Neuronal stem cell (in vitro differentiated cells): ENCODE measurements around the gene TMEM242.

ENCODE experiments used
- DNase-seq: peaks from one replicate; pipeline ENCODE4 v3.0.0-alpha.2; 2013; ENCODE audit warnings: low spot score
- H2AFZ ChIP-seq: one replicate; pipeline ENCODE4 v1.6.1; 2013; ENCODE audit warnings: mild to moderate bottlenecking, low read length, inconsistent platforms
- H2AK5ac ChIP-seq: 2 replicates; pipeline ENCODE4 v1.6.1; 2013; ENCODE audit warnings: low read depth, mild to moderate bottlenecking, inconsistent platforms, low read length, moderate library complexity, mixed read lengths
- H2BK120ac ChIP-seq: 2 replicates; pipeline ENCODE4 v1.6.1; 2013; ENCODE audit warnings: low read depth, mild to moderate bottlenecking, inconsistent platforms, low read length, moderate library complexity, mixed read lengths
- H2BK12ac ChIP-seq: one replicate; pipeline ENCODE4 v1.6.1; 2013; ENCODE audit warnings: low read length, inconsistent platforms
- H2BK15ac ChIP-seq: 2 replicates; pipeline ENCODE4 v1.6.1; 2013; ENCODE audit warnings: mild to moderate bottlenecking, low read length, inconsistent platforms, mixed read lengths
- H2BK5ac ChIP-seq: one replicate; pipeline ENCODE4 v1.6.1; 2013; ENCODE audit warnings: inconsistent platforms, mild to moderate bottlenecking, low read length, moderate library complexity
- H3K14ac ChIP-seq: one replicate; pipeline ENCODE4 v1.6.1; 2013; ENCODE audit warnings: low read length, inconsistent platforms
- H3K18ac ChIP-seq: 2 replicates; pipeline ENCODE4 v1.6.1; 2013; ENCODE audit warnings: low read length, inconsistent platforms
- H3K23ac ChIP-seq: 2 replicates; pipeline ENCODE4 v1.6.1; 2013; ENCODE audit warnings: low read depth, mild to moderate bottlenecking, mixed read lengths, low read length, inconsistent platforms; ENCODE audit not compliant: poor library complexity
- H3K27ac ChIP-seq: replicated peaks from 3 replicates; pipeline ENCODE4 v1.5.1; 2013; ENCODE audit warnings: low read length, inconsistent platforms
- H3K27me3 ChIP-seq, 3 experiments: 2 replicates each; pipeline ENCODE4 v1.6.1; 2013; ENCODE audit warnings: low read length in 3 of 3, mild to moderate bottlenecking in 2 of 3, inconsistent platforms in 1 of 3, low read depth in 1 of 3, mixed read lengths in 1 of 3, moderate library complexity in 1 of 3; ENCODE audit not compliant: control insufficient read depth in 3 of 3, insufficient read depth in 3 of 3
- H3K36me3 ChIP-seq, 2 donors: replicated peaks in 1 of 2; 2 replicates each; pipeline ENCODE4 v1.6.1; 2013; ENCODE audit warnings: low read length in 2 of 2; ENCODE audit not compliant: control insufficient read depth in 2 of 2, insufficient read depth in 2 of 2
- H3K4ac ChIP-seq: 2 replicates; pipeline ENCODE4 v1.6.1; 2013; ENCODE audit warnings: inconsistent platforms, mild to moderate bottlenecking, low read length, moderate library complexity
- H3K4me1 ChIP-seq, 2 donors: 1 replicate in 1 of 2; 2 replicates in 1 of 2; pipeline ENCODE4 v1.6.1; 2013; ENCODE audit warnings: low read length in 2 of 2, low read depth in 1 of 2; ENCODE audit not compliant: control insufficient read depth in 2 of 2, insufficient read depth in 1 of 2
- H3K4me2 ChIP-seq: one replicate; pipeline ENCODE4 v1.6.1; 2013; ENCODE audit warnings: mild to moderate bottlenecking, low read length, inconsistent platforms; ENCODE audit not compliant: insufficient read depth, poor library complexity, severe bottlenecking
- H3K4me3 ChIP-seq, 2 donors: 2 replicates each; pipeline ENCODE4 v1.5.1; 2013; ENCODE audit warnings: low read length in 2 of 2, mild to moderate bottlenecking in 2 of 2, inconsistent platforms in 1 of 2, moderate library complexity in 1 of 2
- H3K79me1 ChIP-seq: one replicate; pipeline ENCODE4 v1.6.1; 2013; ENCODE audit warnings: low read depth, mild to moderate bottlenecking, inconsistent platforms, low read length, moderate library complexity
- H3K9ac ChIP-seq: one replicate; pipeline ENCODE4 v1.6.1; 2013; ENCODE audit warnings: mild to moderate bottlenecking, low read depth, low read length, inconsistent platforms; ENCODE audit not compliant: poor library complexity
- H3K9me3 ChIP-seq, 2 donors: replicated peaks in 1 of 2; 2 replicates each; pipeline versions ENCODE3 to v1.6.1; 2013; ENCODE audit warnings: low read length in 2 of 2, mild to moderate bottlenecking in 2 of 2, inconsistent platforms in 1 of 2, low read depth in 1 of 2, mixed read lengths in 1 of 2, moderate library complexity in 1 of 2; ENCODE audit not compliant: control insufficient read depth in 2 of 2, insufficient read depth in 1 of 2
- H4K8ac ChIP-seq: one replicate; pipeline ENCODE4 v1.6.1; 2013; ENCODE audit warnings: low read depth, mild to moderate bottlenecking, inconsistent platforms, low read length, moderate library complexity
- H4K91ac ChIP-seq: one replicate; pipeline ENCODE4 v1.6.1; 2013; ENCODE audit warnings: low read length, low read depth, mild to moderate bottlenecking, inconsistent platforms; ENCODE audit not compliant: poor library complexity
- WGBS, 2 donors: extraction: QIAGEN DNeasy Blood & Tissue Kit; methylation state at CpG; one replicate each; pipeline ENCODE4 v1.1.7; 2013; ENCODE audit warnings: missing lambda C conversion rate in 2 of 2, mixed read lengths in 1 of 2; ENCODE audit not compliant: insufficient read length in 2 of 2, insufficient replicate concordance in 1 of 2; ENCODE audit errors: extremely low coverage in 2 of 2; 5-methylcytosine and 5-hydroxymethylcytosine counted together

The TMEM242 gene

DNA sequence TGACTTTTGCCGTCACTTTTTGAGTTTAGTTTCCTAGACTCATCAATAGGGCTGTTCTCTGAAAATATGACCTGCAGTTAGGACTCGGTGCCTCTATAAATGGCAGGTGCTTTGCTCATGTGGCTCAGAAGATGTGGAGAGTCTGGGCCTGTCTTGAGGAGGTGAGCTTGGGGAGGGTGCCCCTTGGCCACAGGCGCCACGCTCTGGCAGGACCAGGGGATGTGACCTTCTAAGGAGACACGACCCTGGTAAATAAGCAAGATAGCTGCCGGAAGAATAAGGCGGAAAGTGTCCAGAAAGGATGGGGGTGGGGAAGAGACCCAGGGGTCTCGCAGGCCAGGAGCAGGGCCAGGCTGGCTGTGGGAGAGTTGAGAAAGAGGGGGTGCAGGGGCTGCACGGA is 46.6 kb downstream of the TMEM242 start:
- no peak overlapping the region for H3K4ac ChIP-seq
- H3K23ac ChIP-seq = no peak overlapping the region
- H4K91ac ChIP-seq = no peak overlapping the region
- H3K27ac ChIP-seq = no peak overlapping the region
- no peak overlapping the region for H3K4me3 ChIP-seq
- H3K4me1 ChIP-seq = peaks cover 0 to 11% of the 10 kb centered on the region in 2 donors
- no peaks in the 10 kb centered on the region for H3K36me3 ChIP-seq
- H2BK15ac ChIP-seq = no peak overlapping the region
- no peak overlapping the region for H2AK5ac ChIP-seq
- H2BK120ac ChIP-seq = no peak overlapping the region
- H3K79me1 ChIP-seq = no peaks in the 10 kb centered on the region
- H3K14ac ChIP-seq = no peak overlapping the region
- H3K4me2 ChIP-seq = no peak overlapping the region
- H2BK5ac ChIP-seq = no peak overlapping the region
- H3K9me3 ChIP-seq = no peaks in the 10 kb centered on the region
- H3K9ac ChIP-seq = no peak overlapping the region
- peak overlapping the region; percentile 38 for H2AFZ ChIP-seq
- H4K8ac ChIP-seq = no peak overlapping the region
- no peak overlapping the region for H2BK12ac ChIP-seq
- DNase-seq = no peak
- H3K27me3 ChIP-seq = peaks cover 0 to 22% (median 10%) of the 10 kb centered on the region in 3 experiments
- H3K18ac ChIP-seq = peak overlapping the region; percentile 76
- no CpG with 5 or more reads among the region's 9 CpGs for WGBS, 2 donors

GRCh38 chr6:157276134-157276532 is 47.2 kb downstream of the TMEM242 start:
- DNase-seq = no peak
- H2BK15ac ChIP-seq = no peak overlapping the region
- H3K27me3 ChIP-seq = peaks cover 0 to 28% (median 10%) of the 10 kb centered on the region in 3 experiments
- H3K18ac ChIP-seq = no peak overlapping the region
- H2AK5ac ChIP-seq = no peak overlapping the region
- no peak overlapping the region for H2BK120ac ChIP-seq
- H3K23ac ChIP-seq = no peak overlapping the region
- H3K36me3 ChIP-seq = no peaks in the 10 kb centered on the region
- no peak overlapping the region for H4K8ac ChIP-seq
- H3K9me3 ChIP-seq = no peaks in the 10 kb centered on the region
- H3K4me2 ChIP-seq = no peak overlapping the region
- no peak overlapping the region for H3K4ac ChIP-seq
- H3K14ac ChIP-seq = no peak overlapping the region
- H3K4me1 ChIP-seq = peaks cover 0 to 11% of the 10 kb centered on the region in 2 donors
- no peaks in the 10 kb centered on the region for H3K79me1 ChIP-seq
- H3K4me3 ChIP-seq = no peak overlapping the region
- no CpG with 5 or more reads among the region's 3 CpGs for WGBS, 2 donors
- no peak overlapping the region for H4K91ac ChIP-seq
- no peak overlapping the region for H2BK5ac ChIP-seq
- H2BK12ac ChIP-seq = no peak overlapping the region
- no peak overlapping the region for H3K9ac ChIP-seq
- H2AFZ ChIP-seq = no peak overlapping the region
- H3K27ac ChIP-seq = no peak overlapping the region

DNA sequence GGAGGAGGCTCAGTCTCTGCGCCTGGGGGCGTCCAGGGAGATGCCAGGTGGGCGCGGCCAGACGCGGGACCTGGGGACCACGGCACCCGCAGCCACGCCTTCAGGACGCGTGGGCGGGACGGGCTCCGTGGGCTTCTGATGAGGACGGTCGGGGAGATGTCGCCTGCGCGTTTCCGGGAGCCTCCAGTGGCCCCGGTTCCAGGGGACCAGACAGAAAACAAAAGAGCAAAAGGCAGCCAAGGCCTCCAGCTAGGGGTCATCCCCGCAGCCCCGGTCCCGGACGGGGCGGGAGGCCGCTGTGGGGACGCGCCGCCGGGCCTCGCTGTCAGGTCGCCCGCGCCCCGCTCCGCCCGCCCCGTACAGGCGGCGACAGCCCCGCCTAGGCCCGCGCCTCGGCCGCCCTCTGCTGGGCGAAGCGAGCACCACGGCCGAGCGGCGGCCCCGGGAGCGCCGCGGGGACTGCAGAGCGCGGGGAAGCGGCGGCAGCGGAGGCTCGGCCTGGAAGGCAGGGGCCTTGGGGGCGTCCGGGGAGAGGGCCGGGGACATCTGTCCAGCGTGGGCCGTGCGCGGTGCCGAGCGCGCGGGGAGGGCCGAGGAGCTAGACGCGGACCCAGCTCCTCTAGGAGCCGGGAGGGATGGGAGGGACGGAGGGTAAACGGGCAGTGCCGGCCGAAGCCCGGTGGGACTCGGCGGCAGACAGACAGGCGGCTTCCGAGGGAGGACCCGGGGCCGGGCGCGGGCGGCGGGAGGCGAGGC is 48.7 kb downstream of the TMEM242 start:
- Histone ChIP-seq H2BK120ac (peak overlapping the region; percentile 95), H2BK12ac (no peak overlapping the region), H3K4me1 (peaks cover 0 to 11% of the 10 kb centered on the region in 2 donors), H3K79me1 (no peaks in the 10 kb centered on the region), H3K18ac (peak overlapping the region; percentile 99), H3K23ac (peak overlapping the region; percentile 97), H3K27ac (no peak overlapping the region), H2BK15ac (peak overlapping the region; percentile 71), H3K4ac (no peak overlapping the region), H3K4me3 (peak overlapping the region; percentile 58 to 80), H2AK5ac (no peak overlapping the region), H3K27me3 (peaks cover 0 to 28% (median 10%) of the 10 kb centered on the region in 3 experiments), H2BK5ac (peak overlapping the region; percentile 72), H3K14ac (peak overlapping the region; percentile 65), H2AFZ (peak overlapping the region; percentile 100), H3K36me3 (no peaks in the 10 kb centered on the region), H4K91ac (no peak overlapping the region), H4K8ac (peak overlapping the region; percentile 6), H3K4me2 (peak overlapping the region; percentile 86), H3K9me3 (peaks cover 0 to 5% of the 10 kb centered on the region in 2 donors), H3K9ac (peak overlapping the region; percentile 97)
- no CpG with 5 or more reads among the region's 93 CpGs for WGBS, 2 donors
- peak; percentile 82 for DNase-seq

- Histone ChIP-seq H2BK12ac (peak overlapping the region; percentile 61), H3K4me3 (peak overlapping the region; percentile 58 to 80), H2AFZ (peak overlapping the region; percentile 100), H3K36me3 (no peaks in the 10 kb centered on the region), H3K4ac (no peak overlapping the region), H3K4me1 (peaks cover 0 to 11% of the 10 kb centered on the region in 2 donors), H3K27ac (no peak overlapping the region), H4K91ac (no peak overlapping the region), H3K27me3 (peaks cover 0 to 28% (median 10%) of the 10 kb centered on the region in 3 experiments), H3K14ac (no peak overlapping the region), H2BK120ac (peak overlapping the region; percentile 84), H3K9me3 (peaks cover 0 to 5% of the 10 kb centered on the region in 2 donors), H3K79me1 (no peaks in the 10 kb centered on the region), H3K23ac (peak overlapping the region; percentile 30), H3K9ac (peak overlapping the region; percentile 89), H4K8ac (no peak overlapping the region), H3K18ac (peak overlapping the region; percentile 95), H2BK15ac (peak overlapping the region; percentile 71), H2BK5ac (peak overlapping the region; percentile 72), H2AK5ac (peak overlapping the region; percentile 3), H3K4me2 (peak overlapping the region; percentile 86)
- DNase-seq = no peak
- no CpG with 5 or more reads among the region's 30 CpGs for WGBS, 2 donors
Observed at GRCh38 chr6:157273756-157274470, 49.4 kb downstream of the TMEM242 start.
